OCI-LY7 (cell line): Measurements from ENCODE around the gene RANBP17.

Experiments
- EZH2phosphoT487 ChIP-seq: fragments of 200-600 bp; sonication (generic); IDR thresholded peaks from 2 replicates; pipeline ENCODE4 v1.6.1; 2018; ENCODE audit warnings: low read depth, borderline replicate concordance, mild to moderate bottlenecking, mixed run types, antibody characterized with exemption, low read length, moderate library complexity, mixed read lengths
- TF ChIP-seq, protein P1 (sequence below): fragments of 200-600 bp; sonication (generic); conservative IDR thresholded peaks from 2 replicates; pipeline ENCODE4 v1.5.1; 2014; ENCODE audit warnings: mild to moderate bottlenecking, antibody characterized with exemption, low read length, moderate library complexity, mixed read lengths

DNA sequence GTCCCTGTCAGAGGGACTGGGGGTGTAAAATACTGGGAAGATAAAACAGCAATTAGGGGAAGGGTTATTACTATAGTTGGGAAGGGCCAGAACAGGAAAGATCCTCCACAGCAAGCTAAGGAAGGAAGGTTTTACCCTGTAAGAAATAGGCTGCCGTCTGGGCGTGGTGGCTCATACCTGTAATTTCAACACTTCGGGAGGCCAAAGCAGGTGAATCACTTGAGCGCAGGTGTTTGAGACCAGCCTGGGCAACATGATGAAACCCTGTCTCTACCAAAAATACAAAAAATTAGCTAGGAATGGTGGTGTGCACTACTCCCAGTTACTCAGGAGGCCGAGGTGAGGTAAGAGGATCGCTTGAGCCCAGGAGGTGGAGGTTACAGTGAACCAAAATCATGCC, 282.1 kb downstream of the RANBP17 start:
- TF ChIP-seq, protein P1, sequence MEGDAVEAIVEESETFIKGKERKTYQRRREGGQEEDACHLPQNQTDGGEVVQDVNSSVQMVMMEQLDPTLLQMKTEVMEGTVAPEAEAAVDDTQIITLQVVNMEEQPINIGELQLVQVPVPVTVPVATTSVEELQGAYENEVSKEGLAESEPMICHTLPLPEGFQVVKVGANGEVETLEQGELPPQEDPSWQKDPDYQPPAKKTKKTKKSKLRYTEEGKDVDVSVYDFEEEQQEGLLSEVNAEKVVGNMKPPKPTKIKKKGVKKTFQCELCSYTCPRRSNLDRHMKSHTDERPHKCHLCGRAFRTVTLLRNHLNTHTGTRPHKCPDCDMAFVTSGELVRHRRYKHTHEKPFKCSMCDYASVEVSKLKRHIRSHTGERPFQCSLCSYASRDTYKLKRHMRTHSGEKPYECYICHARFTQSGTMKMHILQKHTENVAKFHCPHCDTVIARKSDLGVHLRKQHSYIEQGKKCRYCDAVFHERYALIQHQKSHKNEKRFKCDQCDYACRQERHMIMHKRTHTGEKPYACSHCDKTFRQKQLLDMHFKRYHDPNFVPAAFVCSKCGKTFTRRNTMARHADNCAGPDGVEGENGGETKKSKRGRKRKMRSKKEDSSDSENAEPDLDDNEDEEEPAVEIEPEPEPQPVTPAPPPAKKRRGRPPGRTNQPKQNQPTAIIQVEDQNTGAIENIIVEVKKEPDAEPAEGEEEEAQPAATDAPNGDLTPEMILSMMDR, result no peak
- no peak for TF ChIP-seq EZH2phosphoT487
